HL-60 (cell line): ENCODE measurements around the gene MYO3B.

Experiments used
- POLR2AphosphoS5 ChIP-seq: IDR thresholded peaks from 2 replicates; pipeline ENCODE4 v1.6.1; 2012; ENCODE audit warnings: low read depth
- REST ChIP-seq: IDR thresholded peaks from 2 replicates; pipeline ENCODE4 v1.6.1; 2012; ENCODE audit warnings: low read depth; ENCODE audit not compliant: insufficient replicate concordance
- TF ChIP-seq, protein P1 (sequence below): IDR thresholded peaks from one replicate; pipeline ENCODE4 v1.5.1; 2011; ENCODE audit warnings: low read length, control low read depth, inconsistent platforms; ENCODE audit not compliant: insufficient read depth

- TF ChIP-seq, protein P1, sequence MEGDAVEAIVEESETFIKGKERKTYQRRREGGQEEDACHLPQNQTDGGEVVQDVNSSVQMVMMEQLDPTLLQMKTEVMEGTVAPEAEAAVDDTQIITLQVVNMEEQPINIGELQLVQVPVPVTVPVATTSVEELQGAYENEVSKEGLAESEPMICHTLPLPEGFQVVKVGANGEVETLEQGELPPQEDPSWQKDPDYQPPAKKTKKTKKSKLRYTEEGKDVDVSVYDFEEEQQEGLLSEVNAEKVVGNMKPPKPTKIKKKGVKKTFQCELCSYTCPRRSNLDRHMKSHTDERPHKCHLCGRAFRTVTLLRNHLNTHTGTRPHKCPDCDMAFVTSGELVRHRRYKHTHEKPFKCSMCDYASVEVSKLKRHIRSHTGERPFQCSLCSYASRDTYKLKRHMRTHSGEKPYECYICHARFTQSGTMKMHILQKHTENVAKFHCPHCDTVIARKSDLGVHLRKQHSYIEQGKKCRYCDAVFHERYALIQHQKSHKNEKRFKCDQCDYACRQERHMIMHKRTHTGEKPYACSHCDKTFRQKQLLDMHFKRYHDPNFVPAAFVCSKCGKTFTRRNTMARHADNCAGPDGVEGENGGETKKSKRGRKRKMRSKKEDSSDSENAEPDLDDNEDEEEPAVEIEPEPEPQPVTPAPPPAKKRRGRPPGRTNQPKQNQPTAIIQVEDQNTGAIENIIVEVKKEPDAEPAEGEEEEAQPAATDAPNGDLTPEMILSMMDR: no peak
- no peak for TF ChIP-seq REST
- TF ChIP-seq POLR2AphosphoS5: no peak
Observed at GRCh38 chr2:170544817-170545216, 366.9 kb downstream of the MYO3B start.
